ENCODE data around the gene EFCAB6.

DNA sequence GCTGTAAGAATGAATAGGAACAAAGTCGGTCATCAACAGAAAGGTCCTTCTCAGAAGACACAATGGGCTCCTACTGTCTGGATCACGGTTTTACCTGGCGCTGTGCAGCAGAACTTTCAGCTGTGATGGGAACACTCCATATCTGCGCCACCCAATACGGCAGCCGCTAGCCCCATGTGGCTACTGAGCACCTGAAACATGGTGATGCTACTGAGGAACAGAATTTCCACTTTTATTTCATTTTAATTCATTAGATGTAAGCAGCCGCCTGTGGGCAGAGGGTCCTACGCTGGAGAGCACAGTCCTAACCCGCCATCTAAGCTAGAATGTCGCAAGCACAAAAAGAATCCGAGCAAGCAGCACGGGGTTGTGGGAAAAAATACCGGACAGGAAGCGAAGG lies 47.5 kb upstream of the EFCAB6 start:
- TF ChIP-seq, protein P1, sequence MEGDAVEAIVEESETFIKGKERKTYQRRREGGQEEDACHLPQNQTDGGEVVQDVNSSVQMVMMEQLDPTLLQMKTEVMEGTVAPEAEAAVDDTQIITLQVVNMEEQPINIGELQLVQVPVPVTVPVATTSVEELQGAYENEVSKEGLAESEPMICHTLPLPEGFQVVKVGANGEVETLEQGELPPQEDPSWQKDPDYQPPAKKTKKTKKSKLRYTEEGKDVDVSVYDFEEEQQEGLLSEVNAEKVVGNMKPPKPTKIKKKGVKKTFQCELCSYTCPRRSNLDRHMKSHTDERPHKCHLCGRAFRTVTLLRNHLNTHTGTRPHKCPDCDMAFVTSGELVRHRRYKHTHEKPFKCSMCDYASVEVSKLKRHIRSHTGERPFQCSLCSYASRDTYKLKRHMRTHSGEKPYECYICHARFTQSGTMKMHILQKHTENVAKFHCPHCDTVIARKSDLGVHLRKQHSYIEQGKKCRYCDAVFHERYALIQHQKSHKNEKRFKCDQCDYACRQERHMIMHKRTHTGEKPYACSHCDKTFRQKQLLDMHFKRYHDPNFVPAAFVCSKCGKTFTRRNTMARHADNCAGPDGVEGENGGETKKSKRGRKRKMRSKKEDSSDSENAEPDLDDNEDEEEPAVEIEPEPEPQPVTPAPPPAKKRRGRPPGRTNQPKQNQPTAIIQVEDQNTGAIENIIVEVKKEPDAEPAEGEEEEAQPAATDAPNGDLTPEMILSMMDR (IDR thresholded peaks at IDR 0.05): no peak
- TF ChIP-seq POLR2A (IDR thresholded peaks at IDR 0.05): no peak

All from Peyer's patch (tissue), 4 donors.